ELR (cell line): ENCODE measurements around the gene CNOT10.
"Not testable (repeated sequence)": the region's sequence is repeated elsewhere in the genome, so short reads cannot be mapped to it uniquely, and the experiment has no call there.

Experiments used
- DNase-seq: peaks from one replicate; pipeline ENCODE4 v3.0.0-alpha.2; 2015; ENCODE audit warnings: low read depth

The CNOT10 gene

GRCh38 chr3:32758375-32758753 is 73.4 kb downstream of the CNOT10 start:
- DNase-seq, result peak; percentile 23

- DNase-seq, result no peak
These were observed 74.4 kb downstream of the CNOT10 start for GRCh38 chr3:32759342-32759741.

- DNase-seq, result no peak
These were observed 79.5 kb downstream of the CNOT10 start for GRCh38 chr3:32764481-32764880.

DNA sequence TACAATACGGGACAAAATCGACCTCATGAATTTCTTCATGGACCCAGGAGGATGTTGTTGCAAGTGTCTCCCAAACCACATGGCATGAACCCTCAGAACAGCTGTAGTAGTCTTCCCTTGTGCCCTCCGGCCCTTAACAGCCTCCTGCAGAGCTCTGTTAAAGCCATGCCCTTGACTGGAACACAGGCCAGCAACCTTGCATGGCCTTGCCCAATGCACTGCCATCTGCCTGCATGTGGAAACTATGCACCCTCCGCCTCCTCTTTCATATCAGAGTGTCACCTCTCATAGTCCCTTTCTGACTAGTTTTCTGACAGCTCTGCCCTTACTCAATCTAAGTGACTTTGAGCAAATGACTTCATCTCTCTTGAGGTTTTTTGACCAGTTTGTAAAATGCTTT is 93.4 kb downstream of the CNOT10 start:
- no peak for DNase-seq

GRCh38 chr3:32780071-32780734 is 95.2 kb downstream of the CNOT10 start:
- no peak for DNase-seq

- DNase-seq, result peak; percentile 62
These were observed 95.8 kb downstream of the CNOT10 start for GRCh38 chr3:32780735-32781210.

DNA sequence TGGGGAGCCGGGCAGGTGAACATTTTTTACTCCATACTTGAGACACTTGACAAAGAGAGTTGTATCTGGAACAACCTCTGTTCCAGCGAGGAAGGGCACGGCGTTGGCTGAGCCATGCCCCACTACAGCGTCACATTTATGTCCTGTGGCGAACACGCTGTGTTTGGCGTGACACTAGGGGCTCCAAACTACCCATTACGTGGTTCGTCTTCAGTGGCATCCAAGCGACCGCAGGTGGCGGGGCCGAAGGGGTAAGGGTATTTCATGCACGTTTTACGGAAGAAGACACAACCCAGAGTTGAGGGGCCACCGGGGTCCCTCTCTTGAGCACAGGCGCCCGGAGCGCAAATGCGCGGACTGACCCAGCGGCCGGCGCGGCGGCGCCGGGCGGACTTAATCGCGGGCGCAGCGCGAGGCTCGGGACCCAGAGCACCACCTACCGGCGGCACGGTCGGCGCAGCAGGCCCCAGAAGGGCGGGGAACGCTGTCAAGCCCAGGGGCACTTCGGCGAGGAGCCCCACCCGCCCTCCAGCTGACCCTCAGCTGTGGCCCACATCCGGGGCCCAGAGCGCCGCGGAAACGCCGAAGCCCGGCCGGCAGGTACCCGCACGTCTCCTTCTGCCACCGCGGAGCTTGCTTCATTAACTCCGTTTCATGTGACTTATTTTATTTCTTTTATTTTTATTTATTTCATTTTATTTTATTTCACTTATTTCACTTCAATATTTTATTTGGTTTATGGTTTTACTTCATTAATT is 96.4 kb downstream of the CNOT10 start:
- peak; percentile 87 for DNase-seq

- not testable (repeated sequence) for DNase-seq
These were observed 96.9 kb downstream of the CNOT10 start for GRCh38 chr3:32781969-32782270.

- no peak for DNase-seq
These were observed 97.4 kb downstream of the CNOT10 start for GRCh38 chr3:32782407-32782806.

GRCh38 chr3:32791833-32792232 is 106.8 kb downstream of the CNOT10 start:
- DNase-seq, result no peak

DNA sequence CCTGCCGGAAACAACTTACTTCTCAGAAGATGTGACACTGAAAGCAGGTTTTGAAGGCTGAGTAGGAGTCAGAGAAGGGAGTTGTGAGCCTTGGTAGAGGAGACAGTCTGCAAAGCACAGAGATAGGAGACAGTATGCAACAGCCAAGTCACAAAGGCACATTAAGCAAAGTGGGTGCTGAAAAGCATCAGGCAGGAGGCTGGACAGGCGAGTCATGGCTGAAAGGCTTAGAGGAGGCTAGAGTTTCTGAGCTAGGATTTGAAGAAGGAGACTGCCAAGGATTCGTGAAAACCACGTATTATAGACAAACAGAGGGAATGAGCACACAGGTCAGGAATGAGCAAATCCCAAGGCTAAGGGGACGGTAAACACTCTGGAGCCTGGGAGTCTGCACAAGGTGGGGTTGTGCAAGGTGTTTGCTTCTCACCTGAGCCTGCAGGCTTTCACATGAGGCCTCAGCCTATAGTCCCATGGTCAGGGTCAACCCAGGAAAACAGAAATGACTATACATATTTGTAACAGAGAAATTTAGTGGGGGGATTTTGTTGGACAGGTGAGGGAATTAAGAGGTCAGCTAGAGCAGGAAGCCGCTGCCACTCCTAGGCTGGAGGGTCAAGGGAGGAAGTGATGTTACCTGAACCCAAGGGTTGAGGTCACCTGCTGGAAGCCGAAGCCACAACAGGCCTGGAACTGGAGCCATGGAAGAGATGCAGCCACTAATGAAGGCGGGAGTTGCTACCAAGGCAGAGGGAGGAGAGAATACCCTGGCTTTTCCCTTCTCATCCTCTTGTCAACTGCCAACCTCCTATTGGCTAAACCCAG is 109.7 kb downstream of the CNOT10 start:
- DNase-seq, result peak; percentile 26

DNA sequence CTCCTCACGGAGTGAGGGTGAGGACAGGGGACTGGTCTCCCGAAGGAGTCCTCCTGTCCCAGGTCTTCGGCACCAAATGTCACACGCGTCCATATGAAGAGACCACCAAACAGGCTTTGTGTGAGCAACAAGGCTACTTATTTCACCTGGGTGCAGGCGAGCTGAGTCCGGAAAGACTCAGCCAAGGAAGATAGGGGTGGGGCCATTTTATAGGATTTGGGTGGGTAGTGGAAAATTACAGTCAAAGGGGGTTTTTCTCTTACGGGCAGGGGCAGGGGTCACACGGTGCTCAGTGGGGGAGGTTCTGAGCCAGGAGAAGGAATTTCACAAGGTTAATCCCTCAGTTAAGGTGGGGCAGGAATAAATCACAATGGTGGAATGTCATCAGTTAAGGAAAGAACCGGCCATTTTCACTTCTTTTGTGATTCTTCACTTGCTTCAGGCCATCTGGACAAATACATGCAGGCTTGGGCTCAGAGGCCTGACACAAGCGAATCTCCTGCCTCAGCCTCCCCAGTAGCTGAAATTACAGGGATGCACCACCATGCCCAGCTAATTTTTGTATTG is 111.5 kb downstream of the CNOT10 start:
- not testable (repeated sequence) for DNase-seq

DNA sequence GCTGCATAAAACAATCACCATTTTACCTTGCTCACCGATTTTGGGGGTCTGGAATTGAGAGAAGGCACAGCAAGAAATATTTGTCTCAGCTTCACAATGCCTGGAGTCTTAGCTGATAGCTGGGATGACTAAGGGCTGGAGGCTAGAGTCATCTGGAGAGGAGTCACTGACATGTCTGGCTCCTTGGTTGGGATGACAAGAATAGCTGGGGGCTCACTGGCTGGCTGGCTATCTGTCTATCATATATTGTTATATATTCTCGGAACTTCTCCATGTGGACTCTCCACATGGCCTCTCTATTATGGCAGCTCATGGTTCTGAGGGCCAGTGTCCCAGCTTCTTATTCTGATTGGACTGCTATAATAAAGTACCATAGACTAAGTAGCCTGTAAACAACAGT is 112.8 kb downstream of the CNOT10 start:
- peak; percentile 26 for DNase-seq

GRCh38 chr3:32801440-32801839 is 116.5 kb downstream of the CNOT10 start:
- DNase-seq, result not testable (repeated sequence)

DNA sequence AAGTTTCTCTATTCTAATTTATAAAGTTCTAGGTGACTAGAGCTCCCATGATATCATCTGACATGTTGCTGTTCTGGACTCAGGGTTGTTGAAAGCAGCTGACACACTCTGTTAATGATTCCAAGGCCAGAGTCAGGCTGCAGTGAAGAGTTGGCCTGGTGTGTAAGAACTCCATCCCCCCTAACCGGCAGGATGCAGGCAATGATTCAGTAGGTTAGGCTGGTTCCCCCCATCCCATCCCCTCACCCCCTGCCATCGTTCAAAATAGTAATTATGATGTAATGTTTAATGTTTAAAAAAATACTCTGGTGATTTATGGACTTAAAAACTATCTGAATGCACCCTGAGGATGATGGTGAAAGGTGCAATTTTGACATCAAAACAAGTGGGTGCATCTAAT is 128.2 kb downstream of the CNOT10 start:
- DNase-seq, result no peak

GRCh38 chr3:32814361-32814760 is 129.4 kb downstream of the CNOT10 start:
- no peak for DNase-seq

- DNase-seq, result no peak
These were observed 131.0 kb downstream of the CNOT10 start for GRCh38 chr3:32815841-32816438.

DNA sequence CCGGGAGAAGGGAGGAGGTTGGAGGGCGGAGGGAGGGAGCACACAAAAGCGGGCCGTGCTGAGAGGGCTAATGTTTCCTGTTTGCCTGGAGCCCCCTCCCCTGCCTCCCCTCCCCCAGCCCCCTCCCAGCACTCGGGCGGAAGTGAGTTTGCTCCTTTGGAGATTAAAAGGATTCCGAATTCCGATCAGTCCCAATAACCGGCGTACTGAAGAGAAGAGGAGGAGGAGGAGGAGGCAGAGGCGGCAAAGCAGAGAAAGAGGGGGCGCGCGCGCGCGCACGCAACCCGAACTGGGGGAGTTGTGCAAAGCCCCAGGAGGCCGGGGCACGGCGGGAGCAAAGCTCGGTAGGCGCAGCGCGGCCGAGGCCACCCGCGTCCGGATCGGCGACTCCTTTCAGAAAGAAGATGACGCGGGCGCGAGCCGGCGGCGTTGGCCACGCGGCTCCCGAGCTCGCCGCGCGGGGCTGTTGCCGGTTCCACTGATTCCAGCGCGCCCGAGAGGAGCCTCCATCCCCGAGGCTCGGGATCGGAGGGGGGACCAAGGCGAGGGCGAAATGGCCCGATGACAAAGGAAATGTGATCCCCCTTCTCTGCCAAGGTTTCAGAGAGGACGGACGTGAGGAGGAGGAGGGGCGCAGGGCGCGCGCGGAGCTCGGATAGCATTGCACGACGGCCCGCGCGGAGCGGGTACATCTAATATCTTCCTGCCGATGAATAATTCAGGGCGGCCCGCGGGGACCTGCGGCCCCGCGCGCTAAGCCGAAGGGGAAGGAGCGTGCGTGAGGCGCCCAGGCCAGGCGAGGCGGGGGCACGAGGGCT is 131.7 kb downstream of the CNOT10 start:
- no peak for DNase-seq

DNA sequence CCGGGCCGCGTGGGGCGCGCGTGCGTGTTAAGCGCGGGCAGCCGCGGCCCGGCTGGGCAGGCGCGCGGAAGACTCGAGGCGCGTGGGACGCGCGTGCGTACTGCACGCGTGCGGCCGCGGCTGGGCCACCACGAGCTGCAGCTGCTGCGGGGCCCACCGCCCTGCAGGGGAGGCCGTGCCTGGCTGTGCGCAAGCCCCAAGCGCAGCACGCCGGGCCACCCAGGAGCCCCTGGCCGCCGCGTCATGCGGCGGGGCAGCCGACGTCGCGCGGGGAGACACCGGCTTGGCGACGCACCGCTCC is 132.2 kb downstream of the CNOT10 start:
- no peak for DNase-seq

DNA sequence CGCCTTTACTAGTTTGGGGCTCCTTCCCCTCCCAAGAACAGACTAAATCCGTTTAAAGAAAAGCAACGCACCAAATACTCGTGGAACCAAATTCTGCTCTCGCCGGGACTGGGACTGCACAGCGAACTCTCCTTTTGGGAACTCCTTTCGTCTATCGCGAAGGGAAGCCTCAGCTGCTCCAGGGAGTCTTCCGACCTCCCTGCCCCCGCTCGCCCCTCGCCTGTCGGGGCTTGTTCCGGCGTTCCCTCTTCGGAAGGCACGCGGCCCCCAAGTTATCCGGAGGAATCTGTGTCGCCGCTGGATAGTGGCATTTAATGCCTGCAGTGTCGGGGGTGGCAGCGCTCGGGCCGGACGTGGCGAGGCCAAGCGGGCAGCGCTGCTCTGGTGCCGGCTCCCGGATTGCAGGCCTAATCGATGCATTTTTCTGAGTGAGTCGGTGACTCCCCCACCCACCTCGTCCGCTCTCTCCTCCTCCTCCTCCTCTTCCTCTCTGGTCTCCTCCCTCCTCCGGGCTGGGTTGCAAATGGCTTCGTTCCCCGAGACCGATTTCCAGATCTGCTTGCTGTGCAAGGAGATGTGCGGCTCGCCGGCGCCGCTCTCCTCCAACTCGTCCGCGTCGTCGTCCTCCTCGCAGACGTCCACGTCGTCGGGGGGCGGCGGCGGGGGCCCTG is 132.7 kb downstream of the CNOT10 start, which contains the start of gene TRIM71:
Gene TRIM71 (plus strand): TSS at position 440 of the 671 bp plus-strand sequence. CDS start 84 bp downstream, at position 524.
- no peak for DNase-seq
